GM21737 (cell line): ENCODE data around the gene RNF224.

Source experiments
- ATAC-seq: cut with Tn5 transposase; IDR thresholded peaks from one replicate; pipeline ENCODE4 v1.9.1; 2021; ENCODE audit warnings: mild to moderate bottlenecking, moderate library complexity; ENCODE audit not compliant: unreplicated experiment

The RNF224 gene

GRCh38 chr9:137225699-137226331 is 1.5 kb upstream of the RNF224 start:
- no peak for ATAC-seq

- no peak for ATAC-seq
Observed at GRCh38 chr9:137226338-137227053, 806 bp upstream of the RNF224 start.

- ATAC-seq: no peak
Observed at GRCh38 chr9:137227853-137228505, 677 bp downstream of the RNF224 start.

GRCh38 chr9:137228506-137228967 is 1.2 kb downstream of the RNF224 start:
- ATAC-seq: no peak

GRCh38 chr9:137228968-137229896 is 1.9 kb downstream of the RNF224 start:
- no peak for ATAC-seq

- ATAC-seq: no peak
Observed at GRCh38 chr9:137229903-137230704, 2.8 kb downstream of the RNF224 start.

- ATAC-seq: no peak
Observed at GRCh38 chr9:137230705-137231371, 3.5 kb downstream of the RNF224 start, which contains the start of gene SLC34A3. Gene SLC34A3 (plus strand): TSS chr9:137230901. CDS start chr9:137231703, 802 bp downstream.

- no peak for ATAC-seq
Observed at GRCh38 chr9:137231372-137232039, 4.2 kb downstream of the RNF224 start.

- no peak for ATAC-seq
Observed at GRCh38 chr9:137232101-137232500, 4.8 kb downstream of the RNF224 start.

- no peak for ATAC-seq
Observed at GRCh38 chr9:137232510-137232909, 5.2 kb downstream of the RNF224 start.

- no peak for ATAC-seq
Observed at GRCh38 chr9:137233143-137233980, 6.1 kb downstream of the RNF224 start.

- ATAC-seq: no peak
Observed at GRCh38 chr9:137234055-137234697, 6.9 kb downstream of the RNF224 start.

- no peak for ATAC-seq
Observed at GRCh38 chr9:137234758-137235423, 7.6 kb downstream of the RNF224 start.

GRCh38 chr9:137235424-137236237 is 8.3 kb downstream of the RNF224 start:
- no peak for ATAC-seq

GRCh38 chr9:137236238-137236935 is 9.1 kb downstream of the RNF224 start:
- no peak for ATAC-seq
